Neuronal stem cell (in vitro differentiated cells): ENCODE data around the gene NUP210L.

Experiments used
- DNase-seq: peaks from one replicate; pipeline ENCODE4 v3.0.0-alpha.2; 2013; ENCODE audit warnings: low spot score
- H2AFZ ChIP-seq: one replicate; pipeline ENCODE4 v1.6.1; 2013; ENCODE audit warnings: mild to moderate bottlenecking, low read length, inconsistent platforms
- H2AK5ac ChIP-seq: 2 replicates; pipeline ENCODE4 v1.6.1; 2013; ENCODE audit warnings: low read depth, mild to moderate bottlenecking, inconsistent platforms, low read length, moderate library complexity, mixed read lengths
- H2BK120ac ChIP-seq: 2 replicates; pipeline ENCODE4 v1.6.1; 2013; ENCODE audit warnings: low read depth, mild to moderate bottlenecking, inconsistent platforms, low read length, moderate library complexity, mixed read lengths
- H2BK12ac ChIP-seq: one replicate; pipeline ENCODE4 v1.6.1; 2013; ENCODE audit warnings: low read length, inconsistent platforms
- H2BK15ac ChIP-seq: 2 replicates; pipeline ENCODE4 v1.6.1; 2013; ENCODE audit warnings: mild to moderate bottlenecking, low read length, inconsistent platforms, mixed read lengths
- H2BK5ac ChIP-seq: one replicate; pipeline ENCODE4 v1.6.1; 2013; ENCODE audit warnings: inconsistent platforms, mild to moderate bottlenecking, low read length, moderate library complexity
- H3K14ac ChIP-seq: one replicate; pipeline ENCODE4 v1.6.1; 2013; ENCODE audit warnings: low read length, inconsistent platforms
- H3K18ac ChIP-seq: 2 replicates; pipeline ENCODE4 v1.6.1; 2013; ENCODE audit warnings: low read length, inconsistent platforms
- H3K23ac ChIP-seq: 2 replicates; pipeline ENCODE4 v1.6.1; 2013; ENCODE audit warnings: low read depth, mild to moderate bottlenecking, mixed read lengths, low read length, inconsistent platforms; ENCODE audit not compliant: poor library complexity
- H3K27ac ChIP-seq: replicated peaks from 3 replicates; pipeline ENCODE4 v1.5.1; 2013; ENCODE audit warnings: low read length, inconsistent platforms
- H3K27me3 ChIP-seq, 3 experiments: 2 replicates each; pipeline ENCODE4 v1.6.1; 2013; ENCODE audit warnings: low read length in 3 of 3, mild to moderate bottlenecking in 2 of 3, inconsistent platforms in 1 of 3, low read depth in 1 of 3, mixed read lengths in 1 of 3, moderate library complexity in 1 of 3; ENCODE audit not compliant: control insufficient read depth in 3 of 3, insufficient read depth in 3 of 3
- H3K36me3 ChIP-seq, 2 donors: replicated peaks in 1 of 2; 2 replicates each; pipeline ENCODE4 v1.6.1; 2013; ENCODE audit warnings: low read length in 2 of 2; ENCODE audit not compliant: control insufficient read depth in 2 of 2, insufficient read depth in 2 of 2
- H3K4ac ChIP-seq: 2 replicates; pipeline ENCODE4 v1.6.1; 2013; ENCODE audit warnings: inconsistent platforms, mild to moderate bottlenecking, low read length, moderate library complexity
- H3K4me1 ChIP-seq, 2 donors: 1 replicate in 1 of 2; 2 replicates in 1 of 2; pipeline ENCODE4 v1.6.1; 2013; ENCODE audit warnings: low read length in 2 of 2, low read depth in 1 of 2; ENCODE audit not compliant: control insufficient read depth in 2 of 2, insufficient read depth in 1 of 2
- H3K4me2 ChIP-seq: one replicate; pipeline ENCODE4 v1.6.1; 2013; ENCODE audit warnings: mild to moderate bottlenecking, low read length, inconsistent platforms; ENCODE audit not compliant: insufficient read depth, poor library complexity, severe bottlenecking
- H3K4me3 ChIP-seq, 2 donors: 2 replicates each; pipeline ENCODE4 v1.5.1; 2013; ENCODE audit warnings: low read length in 2 of 2, mild to moderate bottlenecking in 2 of 2, inconsistent platforms in 1 of 2, moderate library complexity in 1 of 2
- H3K79me1 ChIP-seq: one replicate; pipeline ENCODE4 v1.6.1; 2013; ENCODE audit warnings: low read depth, mild to moderate bottlenecking, inconsistent platforms, low read length, moderate library complexity
- H3K9ac ChIP-seq: one replicate; pipeline ENCODE4 v1.6.1; 2013; ENCODE audit warnings: mild to moderate bottlenecking, low read depth, low read length, inconsistent platforms; ENCODE audit not compliant: poor library complexity
- H3K9me3 ChIP-seq, 2 donors: replicated peaks in 1 of 2; 2 replicates each; pipeline versions ENCODE3 to v1.6.1; 2013; ENCODE audit warnings: low read length in 2 of 2, mild to moderate bottlenecking in 2 of 2, inconsistent platforms in 1 of 2, low read depth in 1 of 2, mixed read lengths in 1 of 2, moderate library complexity in 1 of 2; ENCODE audit not compliant: control insufficient read depth in 2 of 2, insufficient read depth in 1 of 2
- H4K8ac ChIP-seq: one replicate; pipeline ENCODE4 v1.6.1; 2013; ENCODE audit warnings: low read depth, mild to moderate bottlenecking, inconsistent platforms, low read length, moderate library complexity
- H4K91ac ChIP-seq: one replicate; pipeline ENCODE4 v1.6.1; 2013; ENCODE audit warnings: low read length, low read depth, mild to moderate bottlenecking, inconsistent platforms; ENCODE audit not compliant: poor library complexity
- WGBS, 2 donors: extraction: QIAGEN DNeasy Blood & Tissue Kit; methylation state at CpG; one replicate each; pipeline ENCODE4 v1.1.7; 2013; ENCODE audit warnings: missing lambda C conversion rate in 2 of 2, mixed read lengths in 1 of 2; ENCODE audit not compliant: insufficient read length in 2 of 2, insufficient replicate concordance in 1 of 2; ENCODE audit errors: extremely low coverage in 2 of 2; 5-methylcytosine and 5-hydroxymethylcytosine counted together

The NUP210L gene

GRCh38 chr1:154141240-154141639, 13.6 kb downstream of the NUP210L start:
- Histone ChIP-seq H2BK120ac (no peak overlapping the region), H3K9ac (no peak overlapping the region), H3K23ac (no peak overlapping the region), H3K79me1 (no peaks in the 10 kb centered on the region), H3K4me3 (no peak overlapping the region), H4K8ac (no peak overlapping the region), H2BK5ac (no peak overlapping the region), H2BK15ac (no peak overlapping the region), H2AK5ac (no peak overlapping the region), H3K27ac (no peak overlapping the region), H3K4ac (no peak overlapping the region), H2AFZ (no peak overlapping the region), H3K18ac (no peak overlapping the region), H3K14ac (no peak overlapping the region), H3K36me3 (no peaks in the 10 kb centered on the region), H2BK12ac (no peak overlapping the region), H3K4me2 (no peak overlapping the region), H3K27me3 (no peaks in the 10 kb centered on the region), H4K91ac (no peak overlapping the region), H3K9me3 (no peaks in the 10 kb centered on the region), H3K4me1 (no peaks in the 10 kb centered on the region)
- DNase-seq: no peak
- WGBS, 2 donors: no CpG with 5 or more reads among the region's 3 CpGs

DNA sequence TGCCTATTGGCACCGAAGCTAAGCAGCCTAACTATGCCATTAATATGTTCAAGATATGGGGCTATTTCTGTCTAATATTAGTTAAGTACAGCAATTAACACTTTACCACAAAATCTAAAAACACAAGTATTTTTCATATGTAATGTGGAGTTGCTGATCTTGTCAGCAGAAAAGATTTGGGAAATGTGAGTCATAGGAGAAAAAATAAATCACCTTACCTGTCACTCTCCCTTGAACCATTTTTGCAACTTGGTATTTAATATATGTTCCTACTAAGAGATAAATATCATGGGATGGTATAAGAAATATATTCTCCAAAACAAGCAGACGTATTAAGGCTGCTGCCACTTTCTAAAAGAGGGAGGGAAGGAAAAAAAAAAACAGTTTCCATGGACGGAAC, 17.0 kb downstream of the NUP210L start:
- H4K91ac ChIP-seq: no peak overlapping the region
- H2BK12ac ChIP-seq: no peak overlapping the region
- no peak overlapping the region for H3K14ac ChIP-seq
- no peak overlapping the region for H2BK15ac ChIP-seq
- no peaks in the 10 kb centered on the region for H3K36me3 ChIP-seq
- H3K4me2 ChIP-seq: no peak overlapping the region
- H3K9me3 ChIP-seq: no peaks in the 10 kb centered on the region
- no peak for DNase-seq
- no peak overlapping the region for H3K4me3 ChIP-seq
- no peak overlapping the region for H2AFZ ChIP-seq
- no peaks in the 10 kb centered on the region for H3K27me3 ChIP-seq
- H3K9ac ChIP-seq: no peak overlapping the region
- no peaks in the 10 kb centered on the region for H3K79me1 ChIP-seq
- H3K23ac ChIP-seq: no peak overlapping the region
- H4K8ac ChIP-seq: no peak overlapping the region
- H2BK5ac ChIP-seq: no peak overlapping the region
- no peak overlapping the region for H2BK120ac ChIP-seq
- no peaks in the 10 kb centered on the region for H3K4me1 ChIP-seq
- no CpG with 5 or more reads among the region's 3 CpGs for WGBS, 2 donors
- no peak overlapping the region for H3K27ac ChIP-seq
- H2AK5ac ChIP-seq: no peak overlapping the region
- no peak overlapping the region for H3K18ac ChIP-seq
- no peak overlapping the region for H3K4ac ChIP-seq

- no peak overlapping the region for H3K27ac ChIP-seq
- no peak overlapping the region for H3K4me2 ChIP-seq
- H3K36me3 ChIP-seq: no peaks in the 10 kb centered on the region
- H3K9ac ChIP-seq: no peak overlapping the region
- no peak overlapping the region for H4K91ac ChIP-seq
- no peak overlapping the region for H3K18ac ChIP-seq
- WGBS, 2 donors: no CpG with 5 or more reads among the region's 2 CpGs
- H3K4me3 ChIP-seq: no peak overlapping the region
- no peak overlapping the region for H3K4ac ChIP-seq
- H3K27me3 ChIP-seq: no peaks in the 10 kb centered on the region
- no peak overlapping the region for H2BK15ac ChIP-seq
- no peaks in the 10 kb centered on the region for H3K79me1 ChIP-seq
- H2AFZ ChIP-seq: no peak overlapping the region
- H2BK12ac ChIP-seq: no peak overlapping the region
- DNase-seq: no peak
- no peaks in the 10 kb centered on the region for H3K9me3 ChIP-seq
- H2BK5ac ChIP-seq: no peak overlapping the region
- no peak overlapping the region for H4K8ac ChIP-seq
- H2BK120ac ChIP-seq: no peak overlapping the region
- H3K23ac ChIP-seq: no peak overlapping the region
- no peak overlapping the region for H2AK5ac ChIP-seq
- no peak overlapping the region for H3K14ac ChIP-seq
- H3K4me1 ChIP-seq: no peaks in the 10 kb centered on the region
These were observed 21.6 kb downstream of the NUP210L start for GRCh38 chr1:154133256-154133655.

- Histone ChIP-seq H3K4me1 (no peaks in the 10 kb centered on the region), H3K4me3 (no peak overlapping the region), H4K8ac (no peak overlapping the region), H2BK120ac (no peak overlapping the region), H3K4ac (no peak overlapping the region), H4K91ac (no peak overlapping the region), H3K36me3 (no peaks in the 10 kb centered on the region), H3K27ac (no peak overlapping the region), H2BK12ac (no peak overlapping the region), H2AK5ac (no peak overlapping the region), H2BK5ac (no peak overlapping the region), H3K27me3 (no peaks in the 10 kb centered on the region), H3K9me3 (no peaks in the 10 kb centered on the region), H3K9ac (no peak overlapping the region), H3K14ac (no peak overlapping the region), H3K18ac (no peak overlapping the region), H2BK15ac (no peak overlapping the region), H3K23ac (no peak overlapping the region), H3K4me2 (no peak overlapping the region), H2AFZ (no peak overlapping the region), H3K79me1 (no peaks in the 10 kb centered on the region)
- no peak for DNase-seq
- WGBS, 2 donors: no CpG with 5 or more reads among the region's 2 CpGs
These were observed 25.4 kb downstream of the NUP210L start for GRCh38 chr1:154129391-154129970.
